ENCODE data around the gene EEF1AKMT2.
A peak's percentile ranks its signal among the peaks of the same experiment; 100 is the strongest.

EEF1AKMT2 gene

GRCh38 chr10:124721330-124722045 is 70.2 kb downstream of the EEF1AKMT2 start:
- DNase-seq (ENCODE audit: low read depth in 2 of 2): no peak

DNA sequence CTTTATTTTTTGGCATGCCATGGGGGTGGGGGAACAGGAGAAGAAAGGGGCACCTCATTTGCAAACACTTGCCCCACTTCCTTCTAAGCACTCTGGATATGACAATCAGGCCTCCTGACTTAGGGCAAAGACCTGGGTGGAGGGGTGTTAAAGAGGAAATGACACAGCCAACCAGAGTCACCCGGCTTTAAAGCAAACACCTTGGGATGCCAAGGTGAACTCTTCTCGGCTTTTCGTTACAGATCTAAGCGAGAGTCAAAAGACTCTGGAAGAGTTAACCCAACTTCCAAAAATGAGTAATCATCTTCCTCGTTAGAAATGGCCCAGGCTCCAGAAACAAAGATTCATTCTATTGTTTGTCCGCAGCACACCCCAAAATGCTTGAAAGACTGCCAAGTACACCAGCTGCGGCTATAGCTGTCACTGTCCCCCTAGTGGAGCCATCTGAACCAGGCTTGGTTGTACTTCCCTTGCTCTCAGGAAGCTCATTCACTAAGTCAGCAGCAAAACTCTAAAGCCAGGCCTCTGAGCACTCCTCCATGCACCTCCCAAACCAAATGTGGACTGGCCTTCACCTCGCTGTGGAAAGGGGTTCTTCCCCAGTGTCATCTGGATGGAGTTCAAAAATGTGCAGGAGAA is 72.4 kb downstream of the EEF1AKMT2 start:
- DNase-seq (ENCODE audit: low read depth in 2 of 2): no peak

GRCh38 chr10:124717911-124718741 is 73.6 kb downstream of the EEF1AKMT2 start:
- peak; percentile 43 to 54 for DNase-seq (ENCODE audit: low read depth in 2 of 2)

DNA sequence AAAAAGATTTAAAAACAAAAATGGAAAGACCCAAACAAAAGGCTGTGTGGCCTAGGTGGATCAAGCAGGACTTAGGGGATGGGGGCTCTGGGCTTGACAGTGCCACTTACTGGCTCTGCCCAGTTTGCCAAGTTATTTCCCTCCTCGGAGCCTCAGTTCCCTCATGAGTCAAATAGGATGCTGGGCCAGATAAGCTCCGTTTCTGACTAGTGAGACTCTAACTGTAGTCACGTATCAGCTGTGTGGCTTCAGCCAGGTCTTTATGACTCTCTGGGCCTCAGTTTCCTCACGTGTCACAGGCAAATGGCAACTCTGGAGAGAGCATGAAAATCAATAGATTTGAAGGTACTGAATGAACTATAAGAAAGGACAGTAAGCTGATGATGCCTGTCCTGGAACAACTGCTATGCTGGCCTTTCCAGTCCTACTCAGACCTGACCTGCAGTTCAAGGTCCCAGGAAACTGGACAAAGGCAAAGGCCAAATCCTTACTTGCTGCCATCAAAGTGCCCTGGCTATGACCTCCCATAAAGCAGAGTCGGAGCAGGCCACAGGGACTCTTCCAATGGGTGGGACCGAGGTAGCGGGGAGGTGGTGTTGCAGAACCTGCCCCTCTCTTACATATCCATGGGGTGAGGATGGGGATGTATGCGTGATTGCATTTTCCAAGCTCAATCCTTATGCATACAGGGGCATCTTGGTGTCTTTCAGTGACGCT is 74.5 kb downstream of the EEF1AKMT2 start:
- no peak for DNase-seq (ENCODE audit: low read depth in 2 of 2)

- DNase-seq (ENCODE audit: low read depth in 2 of 2): no peak
Observed at GRCh38 chr10:124716369-124716768, 75.3 kb downstream of the EEF1AKMT2 start.

DNA sequence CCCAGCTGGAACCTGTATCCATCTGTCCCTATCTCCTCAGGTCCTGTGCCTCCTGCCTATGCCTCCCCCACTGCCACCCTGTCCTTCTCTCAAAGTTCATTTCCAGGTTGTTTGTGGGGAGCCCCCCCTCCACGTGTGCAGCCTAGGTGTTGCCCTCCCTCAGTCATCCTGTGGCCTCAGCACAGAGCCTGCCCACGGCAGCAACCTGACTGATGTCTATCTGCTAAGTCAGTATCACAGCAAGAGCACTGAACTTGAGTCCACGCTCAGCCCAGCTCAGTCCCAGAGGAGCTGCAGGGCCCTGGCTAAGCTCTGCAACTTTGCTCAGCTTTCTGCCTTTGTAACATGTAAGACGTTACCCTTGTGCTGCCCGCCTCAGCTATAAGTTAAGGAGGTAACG is 76.2 kb downstream of the EEF1AKMT2 start:
- no peak for DNase-seq (ENCODE audit: low read depth in 2 of 2)

DNA sequence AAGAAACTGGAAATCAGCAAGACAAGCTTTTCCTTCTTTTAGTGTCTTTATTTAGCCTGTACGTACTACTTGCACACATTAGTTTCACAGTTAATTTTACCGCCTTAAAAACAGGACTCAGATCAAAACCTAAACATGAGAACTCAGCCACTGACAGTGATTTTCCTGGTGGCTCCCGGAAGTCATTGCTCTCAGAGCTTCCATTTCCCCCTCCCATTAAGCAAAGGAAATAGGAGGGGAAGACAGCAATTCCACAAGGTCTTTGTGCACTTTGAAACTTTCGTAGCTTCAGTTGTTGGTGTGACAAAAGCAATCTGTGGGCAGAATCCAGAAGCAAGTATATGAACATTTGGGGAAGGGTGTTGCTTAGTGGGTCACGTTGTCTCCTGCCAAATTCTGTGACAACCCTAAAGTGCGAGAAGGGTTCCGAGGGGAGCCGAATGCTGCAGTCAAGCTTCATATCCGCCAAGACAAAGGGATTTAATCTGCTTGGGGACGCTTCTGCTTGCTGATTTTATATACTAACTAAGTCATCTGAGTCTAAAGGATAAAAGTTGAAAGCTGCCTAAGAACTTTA is 77.9 kb downstream of the EEF1AKMT2 start:
- no peak for DNase-seq (ENCODE audit: low read depth in 2 of 2)

- DNase-seq (ENCODE audit: low read depth in 2 of 2): no peak
Observed at GRCh38 chr10:124712704-124713407, 78.8 kb downstream of the EEF1AKMT2 start.

DNA sequence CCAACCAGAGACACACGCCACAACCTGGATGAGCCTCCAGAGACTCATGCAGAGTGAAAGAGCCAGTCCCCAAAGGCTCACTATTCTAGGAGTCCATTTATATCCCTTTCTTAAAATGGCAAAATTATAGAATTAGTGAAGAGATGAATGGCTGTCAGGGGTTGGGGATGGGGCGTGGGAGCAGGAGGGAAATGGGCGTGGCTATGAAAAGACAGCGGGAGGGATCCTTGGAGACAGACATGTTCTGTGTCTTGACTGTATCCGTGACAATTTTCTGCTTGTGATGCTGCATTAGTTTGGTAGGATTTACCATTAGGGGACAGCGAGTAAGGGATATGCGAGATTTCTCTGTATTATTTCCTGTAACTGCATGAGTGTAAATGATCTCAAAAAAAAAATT is 80.5 kb downstream of the EEF1AKMT2 start:
- no peak for DNase-seq (ENCODE audit: low read depth in 2 of 2)

DNA sequence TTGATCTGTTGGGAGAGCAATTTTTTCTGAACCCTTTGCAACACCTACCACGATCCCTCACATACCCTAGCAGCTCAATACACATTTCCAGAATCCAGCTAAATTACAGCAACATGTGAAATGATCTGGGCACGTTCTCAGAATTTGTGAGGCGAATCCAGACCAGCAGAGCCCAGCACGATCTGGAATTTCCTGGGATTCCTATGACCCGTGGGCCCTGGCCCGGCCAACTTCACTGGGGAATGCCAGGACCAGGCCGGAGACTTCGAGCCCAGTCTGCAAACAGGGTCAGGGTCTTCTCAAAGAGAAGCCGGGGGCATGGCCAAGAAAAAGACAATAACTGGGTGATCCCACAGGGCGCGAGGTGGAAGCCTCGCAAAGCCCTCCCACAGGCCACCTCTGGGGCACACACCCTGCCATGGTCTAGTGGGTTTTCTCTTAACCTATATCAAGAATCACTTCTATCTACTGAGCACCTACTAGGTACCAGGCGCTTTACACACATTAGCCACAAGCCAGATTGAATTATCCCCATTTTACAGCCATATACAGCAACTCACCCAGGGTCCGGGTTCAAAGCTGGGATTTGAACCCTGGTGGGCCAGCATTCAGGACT is 81.3 kb downstream of the EEF1AKMT2 start:
- no peak for DNase-seq (ENCODE audit: low read depth in 2 of 2)

GRCh38 chr10:124709861-124710260 is 81.8 kb downstream of the EEF1AKMT2 start:
- DNase-seq (ENCODE audit: low read depth in 2 of 2): no peak

- no peak for DNase-seq (ENCODE audit: low read depth in 2 of 2)
Observed at GRCh38 chr10:124708922-124709520, 82.7 kb downstream of the EEF1AKMT2 start.

DNA sequence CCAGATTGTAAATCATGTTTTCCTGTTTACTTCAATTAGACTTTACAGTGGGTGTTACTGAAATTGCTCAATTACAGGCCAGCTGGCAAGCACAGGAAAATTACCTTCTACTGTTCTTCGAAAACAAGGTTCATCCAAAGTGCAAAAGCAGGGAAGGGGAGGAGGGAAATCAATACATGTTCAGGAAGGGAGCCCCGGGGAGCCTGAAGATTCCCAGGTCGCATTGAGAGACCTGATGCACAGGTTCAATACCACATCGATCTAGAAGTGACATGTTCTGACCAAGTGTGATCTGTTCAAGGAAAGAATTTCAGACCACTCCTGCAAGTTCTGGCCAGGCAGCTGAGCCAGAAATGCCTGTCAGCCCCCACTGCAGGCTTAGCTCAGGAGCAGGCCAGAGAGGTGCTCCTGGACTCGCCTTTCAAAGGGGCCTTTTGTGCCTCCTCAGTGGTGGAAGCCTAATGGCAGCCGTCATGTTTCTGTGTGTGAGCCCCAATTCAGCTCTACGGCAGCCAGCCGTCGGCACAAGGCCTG is 83.4 kb downstream of the EEF1AKMT2 start:
- no peak for DNase-seq (ENCODE audit: low read depth in 2 of 2)

Data from stimulated activated CD8-positive, alpha-beta memory T cell treated with anti-CD3 and anti-CD28 coated beads, Interleukin-2, amount 100 ng/mL, for 48 hours (primary cell).